Effector memory CD4-positive, alpha-beta T cell (primary cell): ENCODE data around the gene CNGB1.
"Not testable (repeated sequence)": the region's sequence is repeated elsewhere in the genome, so short reads cannot be mapped to it uniquely, and the experiment has no call there.

Experiments
- DNase-seq, 3 donors: peaks; one replicate each; pipeline ENCODE4 v3.0.0-alpha.2; 2020
- H3K27ac ChIP-seq: 2 replicates; pipeline ENCODE4 v1.7.0; 2013; ENCODE audit warnings: mild to moderate bottlenecking, low read length, moderate library complexity; ENCODE audit not compliant: insufficient read depth, poor library complexity, severe bottlenecking
- H3K27me3 ChIP-seq: replicated peaks from 2 replicates; pipeline ENCODE4 v1.7.0; 2013; ENCODE audit warnings: mild to moderate bottlenecking, low read length; ENCODE audit not compliant: insufficient read depth, control insufficient read depth, poor library complexity, severe bottlenecking
- H3K36me3 ChIP-seq: 2 replicates; pipeline ENCODE4 v1.7.0; 2013; ENCODE audit warnings: mild to moderate bottlenecking, low read length, moderate library complexity; ENCODE audit not compliant: control insufficient read depth, insufficient read depth
- H3K4me1 ChIP-seq: 2 replicates; pipeline ENCODE4 v1.7.0; 2013; ENCODE audit warnings: low read length, mild to moderate bottlenecking; ENCODE audit not compliant: control insufficient read depth, insufficient read depth, poor library complexity, severe bottlenecking
- H3K4me3 ChIP-seq: 2 replicates; pipeline ENCODE4 v1.7.0; 2013; ENCODE audit warnings: low read length, low read depth, mild to moderate bottlenecking; ENCODE audit not compliant: insufficient read depth, poor library complexity, severe bottlenecking
- H3K9me3 ChIP-seq: 2 replicates; pipeline ENCODE4 v1.7.0; 2013; ENCODE audit warnings: mild to moderate bottlenecking, low read length, moderate library complexity; ENCODE audit not compliant: control insufficient read depth

CNGB1 gene

DNA sequence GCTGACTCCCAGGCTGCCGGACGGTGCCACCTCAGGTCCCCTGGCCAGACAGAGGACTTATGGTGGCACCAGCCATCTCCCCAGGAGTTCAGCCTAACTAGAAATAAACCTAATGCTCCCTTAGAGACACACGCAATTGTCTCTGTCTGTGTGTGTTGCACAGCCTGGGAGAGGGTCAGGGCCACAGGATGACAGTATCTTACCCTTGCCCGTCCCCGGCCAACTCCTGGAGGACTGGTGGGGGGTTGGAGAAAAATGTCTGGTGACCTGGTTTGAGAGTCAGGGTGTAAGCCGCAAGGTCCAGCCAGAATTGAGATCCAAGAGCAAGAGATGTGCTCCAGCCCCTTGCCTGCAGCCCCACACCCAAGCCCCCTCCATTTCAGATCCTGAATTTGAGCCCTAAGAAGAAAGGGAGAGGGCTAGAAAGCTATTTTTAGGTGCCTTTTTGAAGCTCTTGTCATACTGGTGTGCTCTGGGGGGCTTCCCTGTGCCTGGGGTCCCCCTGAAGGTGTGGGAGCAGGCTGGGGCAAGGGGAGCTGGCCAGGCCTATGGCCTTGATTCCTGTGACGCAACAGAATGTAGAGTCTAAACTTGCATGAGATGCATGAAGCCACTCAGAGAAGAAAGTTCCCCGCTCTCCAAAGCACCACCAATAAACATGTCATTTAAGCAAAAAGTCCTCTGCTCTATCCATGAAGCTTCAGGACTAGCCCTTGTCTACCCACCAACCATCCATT lies 16.7 kb upstream of the CNGB1 start:
- Histone ChIP-seq H3K27me3 (no peaks in the 10 kb centered on the region), H3K36me3 (no peaks in the 10 kb centered on the region), H3K9me3 (no peaks in the 10 kb centered on the region), H3K27ac (no peak overlapping the region), H3K4me3 (no peak overlapping the region), H3K4me1 (peaks cover 18% of the 10 kb centered on the region)
- DNase-seq: no peak

DNA sequence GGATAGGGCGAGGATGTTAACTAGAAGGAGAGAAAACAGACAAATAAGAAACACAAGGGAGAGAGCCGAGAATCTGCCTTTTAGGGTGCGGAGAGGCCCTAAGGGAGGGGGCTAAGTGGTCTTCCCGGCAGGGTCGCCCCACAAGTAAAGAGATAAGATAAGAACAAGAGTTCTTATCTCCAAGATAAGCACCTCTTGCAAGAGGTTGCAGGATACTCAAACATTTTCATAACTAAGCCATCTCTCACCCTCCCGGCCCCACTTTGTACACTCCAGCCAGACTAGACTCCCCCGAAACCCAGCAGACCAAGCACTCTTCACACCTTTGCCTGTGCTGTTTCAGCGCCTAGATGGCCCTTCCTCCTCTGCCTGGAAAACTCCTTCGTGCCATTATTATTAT lies 15.3 kb upstream of the CNGB1 start:
- Histone ChIP-seq H3K36me3 (no peaks in the 10 kb centered on the region), H3K27me3 (no peaks in the 10 kb centered on the region), H3K9me3 (no peaks in the 10 kb centered on the region), H3K4me1 (peaks cover 18% of the 10 kb centered on the region), H3K27ac (no peak overlapping the region), H3K4me3 (no peak overlapping the region)
- no peak for DNase-seq

DNA sequence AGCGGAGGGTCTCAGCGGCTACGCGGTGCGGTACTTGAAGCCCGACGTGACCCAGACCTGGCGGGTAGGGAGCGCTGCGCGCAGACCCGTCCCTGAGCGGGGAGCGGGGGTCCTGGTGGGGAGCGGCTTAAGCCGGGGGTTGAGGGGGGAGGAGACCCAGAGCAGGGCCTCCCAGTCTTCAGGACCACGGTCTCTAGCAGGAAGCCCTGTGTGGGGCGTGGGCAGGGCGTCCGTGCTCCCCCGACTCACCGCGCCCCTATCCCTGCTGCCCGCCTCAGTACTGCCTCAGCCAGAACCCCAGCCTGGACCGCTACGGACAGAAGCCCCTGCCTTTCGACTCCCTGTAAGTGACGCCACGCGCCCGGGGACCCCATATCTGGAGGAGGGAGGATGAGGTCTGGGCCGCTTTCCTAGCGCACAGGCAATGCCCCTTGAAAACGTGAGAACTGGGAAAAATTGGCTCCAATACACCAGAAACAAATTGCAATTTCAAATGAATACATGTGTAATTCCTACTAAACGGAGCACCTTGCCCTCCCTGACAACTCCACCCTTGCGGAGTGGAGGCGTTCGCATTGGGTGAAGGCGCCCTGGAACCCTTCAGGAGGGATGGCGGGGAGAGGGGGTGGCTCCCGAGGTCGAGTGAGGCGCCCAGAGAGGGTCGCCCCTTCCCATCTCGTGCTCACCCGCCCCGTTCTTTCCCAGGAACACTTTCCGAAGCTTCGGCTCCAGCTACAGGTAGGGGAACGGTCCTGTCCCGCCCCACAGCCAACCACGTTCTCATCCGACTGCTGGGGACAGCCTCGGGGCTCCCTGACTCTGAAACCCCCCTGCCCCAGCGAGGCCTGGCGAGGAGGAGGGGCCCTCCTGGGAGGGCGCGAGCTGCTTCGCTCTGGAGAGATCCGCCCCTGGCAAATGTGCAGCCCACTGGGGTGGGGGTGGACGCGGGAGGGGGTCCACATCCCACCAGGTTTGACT lies 14.6 kb upstream of the CNGB1 start:
- Histone ChIP-seq H3K27me3 (no peaks in the 10 kb centered on the region), H3K4me1 (peaks cover 18% of the 10 kb centered on the region), H3K27ac (peak overlapping the region; percentile 57), H3K4me3 (peak overlapping the region; percentile 74), H3K9me3 (no peaks in the 10 kb centered on the region), H3K36me3 (no peaks in the 10 kb centered on the region)
- DNase-seq: no peak

DNA sequence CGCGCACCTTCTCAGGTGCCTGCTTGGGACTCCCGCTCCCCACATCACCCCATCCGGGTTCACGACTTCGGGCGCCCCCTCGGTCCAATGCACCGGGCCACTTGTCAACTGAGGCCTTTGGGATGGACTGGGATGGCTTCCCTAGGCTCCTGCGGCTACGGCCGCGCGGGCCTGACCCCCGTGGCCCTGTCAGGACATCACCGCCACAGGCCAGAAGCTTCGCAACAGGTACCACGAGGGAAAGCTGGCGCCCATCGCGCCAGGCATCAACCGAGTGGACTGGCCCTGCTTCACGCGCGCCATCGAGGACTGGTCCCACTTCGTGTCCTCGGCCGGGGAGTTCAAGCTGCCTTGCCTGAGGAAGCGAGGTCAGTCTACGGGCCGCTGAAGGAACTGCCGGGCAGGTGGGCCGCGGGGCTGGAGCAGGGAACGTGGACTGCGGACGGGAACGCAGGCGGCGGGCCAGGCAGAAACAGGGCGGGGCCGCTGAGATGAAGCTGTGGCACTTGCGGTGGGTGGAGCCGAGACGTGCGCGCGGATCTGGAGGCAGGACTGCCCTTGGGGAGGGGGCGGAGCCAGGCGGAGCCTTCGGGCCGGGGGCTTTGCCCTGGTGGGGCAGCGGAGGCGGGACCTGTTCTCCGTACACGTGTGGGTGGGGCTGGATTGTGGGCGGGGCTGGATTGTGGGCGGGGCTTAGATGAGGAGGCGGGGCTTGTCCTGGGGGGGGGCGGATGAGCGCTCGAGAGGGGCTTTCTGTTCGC lies 13.7 kb upstream of the CNGB1 start:
- DNase-seq: peak; percentile 91 to 94 (median 92)
- peak overlapping the region; percentile 57 for H3K27ac ChIP-seq
- peaks cover 18% of the 10 kb centered on the region for H3K4me1 ChIP-seq
- H3K9me3 ChIP-seq: no peaks in the 10 kb centered on the region
- H3K4me3 ChIP-seq: peak overlapping the region; percentile 74
- no peaks in the 10 kb centered on the region for H3K36me3 ChIP-seq
- no peaks in the 10 kb centered on the region for H3K27me3 ChIP-seq

DNA sequence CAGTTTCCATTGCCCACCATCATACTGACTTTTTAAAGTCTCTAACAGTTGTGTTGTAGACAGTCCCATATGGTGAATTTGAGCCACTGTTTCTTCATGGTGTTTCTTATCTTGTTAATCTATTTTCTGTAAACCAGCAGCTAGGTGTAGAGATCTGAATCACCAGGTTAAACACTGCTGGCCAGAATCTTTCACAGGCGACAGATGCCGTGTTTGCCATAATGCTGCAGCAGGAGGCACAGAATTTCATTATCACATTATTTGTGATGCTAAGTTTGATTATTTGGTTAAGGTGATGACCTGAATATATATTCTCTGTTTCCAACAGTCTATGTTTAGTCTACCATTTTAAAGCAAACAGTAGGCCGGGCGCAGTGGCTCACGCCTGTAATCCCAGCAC lies 11.5 kb upstream of the CNGB1 start:
- Histone ChIP-seq H3K27me3 (no peaks in the 10 kb centered on the region), H3K36me3 (no peaks in the 10 kb centered on the region), H3K9me3 (no peaks in the 10 kb centered on the region), H3K27ac (no peak overlapping the region), H3K4me1 (peaks cover 18% of the 10 kb centered on the region), H3K4me3 (no peak overlapping the region)
- no peak for DNase-seq

DNA sequence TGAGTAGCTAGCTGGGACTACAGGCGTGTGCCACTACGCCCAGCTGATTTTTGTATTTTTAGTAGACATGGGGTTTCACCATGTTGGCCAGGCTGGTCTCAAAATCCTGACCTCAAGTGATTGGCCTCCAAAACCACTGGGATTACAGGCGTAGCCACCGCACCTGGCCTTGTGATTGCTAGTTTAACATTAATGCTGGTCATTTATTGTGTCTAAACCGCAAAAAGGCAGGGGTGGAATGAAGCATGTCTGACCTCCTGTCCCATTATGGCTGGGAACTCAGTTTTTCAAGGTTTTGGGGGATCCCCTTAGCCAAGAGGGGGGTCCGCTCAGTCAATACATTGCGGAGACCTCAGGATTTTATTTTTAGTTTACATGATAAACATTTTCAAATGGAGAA lies 10.7 kb upstream of the CNGB1 start:
- Histone ChIP-seq H3K27ac (no peak overlapping the region), H3K9me3 (no peaks in the 10 kb centered on the region)

DNA sequence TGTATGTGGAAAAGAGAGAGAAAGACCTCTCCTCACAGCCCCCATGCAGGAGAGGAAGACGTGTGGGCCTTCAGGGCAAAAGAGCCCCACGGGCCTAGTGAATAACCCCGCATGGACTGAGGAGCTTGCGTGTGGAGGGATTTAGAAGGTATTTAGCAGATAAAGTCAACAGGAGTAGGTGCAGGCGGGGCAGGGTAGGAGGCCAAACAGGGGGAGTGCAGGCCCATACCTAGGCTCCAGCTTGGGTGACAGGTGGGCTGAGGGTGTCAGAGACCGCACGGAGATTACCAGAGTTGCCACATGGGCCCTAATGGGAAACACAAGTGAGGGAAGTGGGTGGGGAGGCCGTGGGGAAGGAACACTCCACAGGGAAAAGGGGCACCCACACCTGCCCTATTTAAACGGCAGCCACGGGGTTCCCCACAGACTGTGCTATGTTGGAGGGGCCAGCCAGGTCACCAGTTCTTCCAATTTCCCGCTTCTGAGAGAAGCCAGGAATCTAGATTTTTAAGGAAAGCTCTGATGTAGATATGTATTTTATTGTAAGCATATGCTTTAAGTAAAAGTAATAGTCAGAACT lies 8.2 kb upstream of the CNGB1 start:
- no peak for DNase-seq
- Histone ChIP-seq H3K9me3 (no peaks in the 10 kb centered on the region), H3K27me3 (no peaks in the 10 kb centered on the region), H3K4me1 (peaks cover 2% of the 10 kb centered on the region), H3K36me3 (no peaks in the 10 kb centered on the region), H3K4me3 (no peak overlapping the region), H3K27ac (no peak overlapping the region)

More for the DNA sequence above, 10.7 kb upstream of the CNGB1 start:
- Histone ChIP-seq H3K4me1 (peaks cover 18% of the 10 kb centered on the region), H3K4me3 (no peak overlapping the region), H3K36me3 (no peaks in the 10 kb centered on the region), H3K27me3 (no peaks in the 10 kb centered on the region)
- no peak for DNase-seq

DNA sequence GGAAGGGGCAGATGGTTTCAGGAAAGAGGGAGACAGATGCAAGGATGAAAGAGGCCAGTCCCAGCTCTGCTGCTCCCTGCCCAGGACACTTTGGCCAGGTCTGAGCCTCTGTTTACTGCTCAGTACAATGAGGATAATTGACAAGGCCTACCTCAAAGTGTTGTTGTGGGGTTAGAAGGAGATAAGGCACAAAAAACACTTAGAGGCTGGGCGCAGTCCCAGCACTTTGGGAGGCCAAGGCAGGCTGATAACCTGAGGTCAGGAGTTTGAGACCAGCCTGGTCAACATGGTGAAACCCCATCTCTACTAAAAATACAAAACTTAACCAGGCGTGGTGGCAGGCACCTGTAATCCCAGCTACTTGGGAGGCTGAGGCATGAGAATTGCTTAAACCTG lies 7.1 kb upstream of the CNGB1 start:
- H3K9me3 ChIP-seq, H3K36me3 ChIP-seq, H3K27ac ChIP-seq, DNase-seq, H3K27me3 ChIP-seq, H3K4me3 ChIP-seq, H3K4me1 ChIP-seq: not testable (repeated sequence)

DNA sequence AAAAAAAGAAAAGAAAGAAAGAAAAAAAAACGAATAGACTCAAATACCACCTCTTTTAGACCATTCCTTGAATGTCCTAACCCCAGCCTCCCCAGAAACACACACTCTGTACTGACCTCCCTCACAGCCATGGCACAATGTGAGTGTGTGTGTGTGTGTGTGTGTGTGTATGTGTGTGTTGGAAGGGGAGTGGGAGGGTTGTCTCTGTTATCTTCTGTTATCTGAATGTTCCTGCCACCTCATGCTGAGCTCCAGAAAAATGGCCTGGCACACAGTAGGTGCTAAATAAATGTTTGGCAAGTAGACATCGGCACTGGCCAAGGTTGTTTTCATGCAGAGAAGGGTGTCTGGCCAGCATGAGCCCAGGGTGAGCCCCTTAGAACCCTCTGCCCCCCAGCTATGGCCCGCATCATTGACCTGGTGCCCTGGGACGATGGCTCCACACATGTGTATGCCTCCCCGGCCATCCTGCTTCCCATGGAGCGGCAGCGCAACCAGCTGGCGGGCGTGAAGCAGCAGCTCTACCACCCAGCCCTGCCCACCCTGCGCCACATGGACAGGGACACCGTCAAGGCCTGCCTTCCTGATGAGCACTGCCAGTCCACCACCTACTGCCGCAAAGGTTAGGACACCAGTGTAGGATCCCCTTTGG lies 6.6 kb upstream of the CNGB1 start:
- Histone ChIP-seq H3K36me3 (no peaks in the 10 kb centered on the region), H3K4me3 (no peak overlapping the region), H3K4me1 (no peaks in the 10 kb centered on the region), H3K27ac (no peak overlapping the region), H3K9me3 (no peaks in the 10 kb centered on the region), H3K27me3 (no peaks in the 10 kb centered on the region)
- DNase-seq: no peak
